ENCODE results near the gene USP11.

Gene USP11

DNA sequence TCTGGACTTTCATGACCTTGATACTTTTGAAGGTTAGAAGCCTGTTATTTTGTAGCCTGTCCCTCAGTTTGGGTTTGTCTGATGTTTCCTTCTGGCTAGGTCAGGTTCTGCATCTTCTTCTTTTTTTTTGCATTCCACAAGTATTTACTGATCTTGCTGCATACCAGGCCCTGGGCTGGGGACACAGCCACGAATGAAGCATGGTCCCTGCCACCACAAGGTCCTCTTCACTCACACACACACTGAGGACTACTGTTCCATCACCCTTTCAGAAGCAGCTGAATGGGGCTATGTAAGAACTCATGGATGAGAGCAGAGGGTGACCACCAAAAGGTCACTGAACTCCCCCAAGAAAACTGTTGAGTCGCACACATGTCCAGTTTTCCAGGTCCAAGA, 39.2 kb downstream of the USP11 start:
- H3K9me2 ChIP-seq (ENCODE audit: low read depth, low read length), result no peaks in the 10 kb centered on the region
- no peak overlapping the region for H3K4me3 ChIP-seq (ENCODE audit: low read depth, low read length, poor library complexity, severe bottlenecking)
- H3K27me3 ChIP-seq (ENCODE audit: insufficient read depth, low read length), result no peaks in the 10 kb centered on the region
- H3K36me3 ChIP-seq (ENCODE audit: insufficient read depth, low read length), result no peaks in the 10 kb centered on the region
- H4K20me1 ChIP-seq (ENCODE audit: insufficient read depth, low read length), result no peaks in the 10 kb centered on the region
- no peak overlapping the region for H3K27ac ChIP-seq (ENCODE audit: low read depth, low read length, poor library complexity, severe bottlenecking)
- H3K4me1 ChIP-seq (ENCODE audit: insufficient read depth, low read length, severe bottlenecking), result no peaks in the 10 kb centered on the region
- no peak for TF ChIP-seq EZH2 (IDR thresholded peaks at IDR 0.05; ENCODE audit: borderline replicate concordance, low read length)
- TF ChIP-seq, protein P1, sequence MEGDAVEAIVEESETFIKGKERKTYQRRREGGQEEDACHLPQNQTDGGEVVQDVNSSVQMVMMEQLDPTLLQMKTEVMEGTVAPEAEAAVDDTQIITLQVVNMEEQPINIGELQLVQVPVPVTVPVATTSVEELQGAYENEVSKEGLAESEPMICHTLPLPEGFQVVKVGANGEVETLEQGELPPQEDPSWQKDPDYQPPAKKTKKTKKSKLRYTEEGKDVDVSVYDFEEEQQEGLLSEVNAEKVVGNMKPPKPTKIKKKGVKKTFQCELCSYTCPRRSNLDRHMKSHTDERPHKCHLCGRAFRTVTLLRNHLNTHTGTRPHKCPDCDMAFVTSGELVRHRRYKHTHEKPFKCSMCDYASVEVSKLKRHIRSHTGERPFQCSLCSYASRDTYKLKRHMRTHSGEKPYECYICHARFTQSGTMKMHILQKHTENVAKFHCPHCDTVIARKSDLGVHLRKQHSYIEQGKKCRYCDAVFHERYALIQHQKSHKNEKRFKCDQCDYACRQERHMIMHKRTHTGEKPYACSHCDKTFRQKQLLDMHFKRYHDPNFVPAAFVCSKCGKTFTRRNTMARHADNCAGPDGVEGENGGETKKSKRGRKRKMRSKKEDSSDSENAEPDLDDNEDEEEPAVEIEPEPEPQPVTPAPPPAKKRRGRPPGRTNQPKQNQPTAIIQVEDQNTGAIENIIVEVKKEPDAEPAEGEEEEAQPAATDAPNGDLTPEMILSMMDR (IDR thresholded peaks at IDR 0.05; ENCODE audit: low read length), result no peak
- H3F3A ChIP-seq (ENCODE audit: insufficient read depth, low read length), result no peaks in the 10 kb centered on the region
- H3K4me2 ChIP-seq (ENCODE audit: low read length), result no peak overlapping the region
- H3K79me2 ChIP-seq (ENCODE audit: insufficient read depth, low read length), result no peaks in the 10 kb centered on the region
- no peaks in the 10 kb centered on the region for H3K9me3 ChIP-seq (ENCODE audit: low read length)
- no peak overlapping the region for H2AFZ ChIP-seq (ENCODE audit: low read length)
- H3K9ac ChIP-seq (ENCODE audit: low read length), result no peak overlapping the region

DNA sequence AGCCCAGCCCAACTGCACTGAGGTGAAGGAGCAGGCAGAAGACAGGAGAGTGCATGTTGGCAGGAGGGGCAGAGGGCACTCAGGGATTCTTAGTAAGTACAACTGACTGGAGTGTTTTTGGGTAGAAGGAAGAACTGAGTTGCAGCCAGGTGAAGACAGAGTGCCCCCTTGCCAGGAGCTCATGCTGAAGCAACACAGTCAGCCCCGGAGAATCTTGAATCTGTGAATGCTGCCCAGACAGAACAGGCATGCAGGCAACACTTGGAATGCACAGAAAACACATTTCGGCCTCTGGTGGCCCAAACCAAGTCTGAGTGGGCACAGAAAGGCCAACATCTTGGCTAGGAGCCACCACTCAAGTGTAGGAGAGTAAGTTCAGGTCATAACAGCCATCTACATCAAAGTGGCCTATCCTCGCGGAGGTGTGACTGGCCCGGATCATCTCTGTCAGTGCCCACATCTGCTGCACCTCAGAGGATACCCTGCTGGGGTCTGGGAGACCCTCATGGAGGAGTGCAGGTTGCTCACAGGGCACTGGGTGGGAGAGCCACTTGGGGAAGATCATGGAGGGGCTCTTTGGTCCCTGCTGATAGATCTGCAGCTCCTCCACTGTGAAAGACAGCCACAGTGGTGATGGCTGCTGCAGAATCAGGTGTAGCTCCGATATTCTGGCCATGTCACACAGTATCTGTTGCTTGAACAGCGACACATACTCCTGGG, 40.4 kb downstream of the USP11 start:
- Histone ChIP-seq H3K9me2 (ENCODE audit: low read depth, low read length) (no peaks in the 10 kb centered on the region), H3K27ac (ENCODE audit: low read depth, low read length, poor library complexity, severe bottlenecking) (no peak overlapping the region), H3K27me3 (ENCODE audit: insufficient read depth, low read length) (no peaks in the 10 kb centered on the region), H3K9ac (ENCODE audit: low read length) (no peak overlapping the region), H3K4me2 (ENCODE audit: low read length) (no peak overlapping the region), H2AFZ (ENCODE audit: low read length) (no peak overlapping the region), H3K36me3 (ENCODE audit: insufficient read depth, low read length) (no peaks in the 10 kb centered on the region), H3F3A (ENCODE audit: insufficient read depth, low read length) (no peaks in the 10 kb centered on the region), H4K20me1 (ENCODE audit: insufficient read depth, low read length) (no peaks in the 10 kb centered on the region), H3K4me3 (ENCODE audit: low read depth, low read length, poor library complexity, severe bottlenecking) (no peak overlapping the region), H3K9me3 (ENCODE audit: low read length) (no peaks in the 10 kb centered on the region), H3K79me2 (ENCODE audit: insufficient read depth, low read length) (no peaks in the 10 kb centered on the region), H3K4me1 (ENCODE audit: insufficient read depth, low read length, severe bottlenecking) (no peaks in the 10 kb centered on the region)
- no peak for TF ChIP-seq EZH2 (IDR thresholded peaks at IDR 0.05; ENCODE audit: borderline replicate concordance, low read length)
- TF ChIP-seq, protein P1 (IDR thresholded peaks at IDR 0.05; ENCODE audit: low read length), result no peak

DNA sequence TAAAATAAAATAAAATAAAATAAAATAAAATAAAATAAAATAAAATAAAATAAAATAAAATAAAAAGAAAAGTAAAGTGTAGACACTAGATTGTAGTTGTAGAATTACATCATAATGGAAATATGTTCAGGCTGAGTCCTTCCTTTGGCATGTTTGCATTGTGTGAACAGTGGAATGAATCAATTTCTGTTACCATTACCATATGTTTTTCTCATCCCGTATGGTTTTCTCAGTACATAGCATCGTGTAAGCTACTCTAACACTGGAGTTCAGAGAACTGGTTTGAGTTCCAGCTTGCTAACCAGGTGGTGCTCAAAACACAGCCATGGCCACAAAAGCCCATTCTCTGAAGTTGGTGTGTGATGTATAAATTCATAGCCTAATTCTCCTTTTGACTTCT, 45.9 kb downstream of the USP11 start:
- H3K9me2 ChIP-seq (ENCODE audit: low read depth, low read length), result no peaks in the 10 kb centered on the region
- no peaks in the 10 kb centered on the region for H4K20me1 ChIP-seq (ENCODE audit: insufficient read depth, low read length)
- H3K27ac ChIP-seq (ENCODE audit: low read depth, low read length, poor library complexity, severe bottlenecking), result no peak overlapping the region
- H3K4me3 ChIP-seq (ENCODE audit: low read depth, low read length, poor library complexity, severe bottlenecking), result no peak overlapping the region
- no peaks in the 10 kb centered on the region for H3K79me2 ChIP-seq (ENCODE audit: insufficient read depth, low read length)
- no peak overlapping the region for H2AFZ ChIP-seq (ENCODE audit: low read length)
- no peak for TF ChIP-seq EZH2 (IDR thresholded peaks at IDR 0.05; ENCODE audit: borderline replicate concordance, low read length)
- TF ChIP-seq, protein P1 (IDR thresholded peaks at IDR 0.05; ENCODE audit: low read length), result no peak
- no peaks in the 10 kb centered on the region for H3K36me3 ChIP-seq (ENCODE audit: insufficient read depth, low read length)
- no peaks in the 10 kb centered on the region for H3K9me3 ChIP-seq (ENCODE audit: low read length)
- H3F3A ChIP-seq (ENCODE audit: insufficient read depth, low read length), result no peaks in the 10 kb centered on the region
- H3K9ac ChIP-seq (ENCODE audit: low read length), result no peak overlapping the region
- no peak overlapping the region for H3K4me2 ChIP-seq (ENCODE audit: low read length)
- peaks cover 10% of the 10 kb centered on the region for H3K4me1 ChIP-seq (ENCODE audit: insufficient read depth, low read length, severe bottlenecking)
- no peaks in the 10 kb centered on the region for H3K27me3 ChIP-seq (ENCODE audit: insufficient read depth, low read length)
